NOMO-1 (cell line): ENCODE measurements around the gene OSBPL2.

Source experiments
- DNase-seq, 2 experiments: peaks; one replicate each; lab custom pipeline; 2025; ENCODE audit not compliant: unreplicated experiment in 2 of 2; lab: John Stamatoyannopoulos, UW

The OSBPL2 gene

DNA sequence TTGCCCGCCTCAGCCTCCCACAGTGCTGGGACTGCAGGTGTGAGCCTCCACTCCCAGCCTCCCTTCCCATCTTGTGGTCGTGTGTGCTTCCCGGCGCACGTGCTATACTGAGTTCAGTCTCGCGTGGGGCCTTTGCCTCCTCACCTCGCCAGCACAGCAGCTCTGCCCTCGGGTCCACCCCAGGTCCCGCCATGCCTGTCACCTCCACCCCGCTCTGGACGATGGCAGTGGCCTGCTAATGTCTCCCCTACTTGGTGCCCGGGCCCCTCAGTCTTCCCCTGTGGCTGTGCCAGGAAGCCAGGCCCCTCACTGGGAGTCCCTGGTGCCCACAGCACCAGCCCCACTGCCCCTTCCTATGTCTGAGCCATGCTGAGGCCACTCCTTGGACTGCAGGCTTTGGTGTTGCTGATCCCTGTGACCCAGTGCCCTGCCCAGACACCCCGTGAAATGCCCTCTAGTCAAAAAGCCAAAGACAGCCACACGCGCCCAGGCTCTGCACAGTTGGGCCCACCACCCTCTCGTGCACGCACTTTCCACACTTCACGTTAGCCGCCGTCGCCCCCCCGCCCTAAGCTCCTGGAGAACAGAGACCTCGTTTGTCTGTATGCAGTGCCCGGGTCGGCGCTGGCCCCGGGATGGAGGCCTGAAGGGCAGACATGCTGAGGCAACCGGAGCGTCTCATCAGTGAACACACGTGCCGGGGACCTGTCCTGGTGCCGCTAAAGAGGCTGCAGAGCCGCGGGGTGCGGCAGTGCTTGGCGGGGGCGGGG is 32.5 kb upstream of the OSBPL2 start:
- no peak for DNase-seq

DNA sequence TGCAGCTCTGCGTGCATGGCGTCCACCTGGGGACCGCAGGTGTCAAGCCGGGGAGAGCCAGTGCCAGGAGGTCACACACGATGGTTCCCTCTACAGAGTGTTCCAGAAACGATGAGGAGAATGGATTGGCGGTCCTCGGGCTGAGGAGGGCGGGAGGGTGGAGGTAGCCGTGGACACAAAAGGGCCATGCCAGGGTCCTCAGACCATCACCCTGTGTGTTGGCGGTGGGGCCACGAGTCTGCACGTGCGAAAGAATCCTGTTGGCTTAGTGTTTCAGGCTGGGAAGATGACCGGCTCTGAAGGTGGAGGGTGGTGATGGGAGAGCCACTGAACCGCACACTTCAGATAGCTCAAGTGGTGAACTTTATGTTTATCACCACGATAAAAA is 31.9 kb upstream of the OSBPL2 start:
- DNase-seq, result no peak

DNA sequence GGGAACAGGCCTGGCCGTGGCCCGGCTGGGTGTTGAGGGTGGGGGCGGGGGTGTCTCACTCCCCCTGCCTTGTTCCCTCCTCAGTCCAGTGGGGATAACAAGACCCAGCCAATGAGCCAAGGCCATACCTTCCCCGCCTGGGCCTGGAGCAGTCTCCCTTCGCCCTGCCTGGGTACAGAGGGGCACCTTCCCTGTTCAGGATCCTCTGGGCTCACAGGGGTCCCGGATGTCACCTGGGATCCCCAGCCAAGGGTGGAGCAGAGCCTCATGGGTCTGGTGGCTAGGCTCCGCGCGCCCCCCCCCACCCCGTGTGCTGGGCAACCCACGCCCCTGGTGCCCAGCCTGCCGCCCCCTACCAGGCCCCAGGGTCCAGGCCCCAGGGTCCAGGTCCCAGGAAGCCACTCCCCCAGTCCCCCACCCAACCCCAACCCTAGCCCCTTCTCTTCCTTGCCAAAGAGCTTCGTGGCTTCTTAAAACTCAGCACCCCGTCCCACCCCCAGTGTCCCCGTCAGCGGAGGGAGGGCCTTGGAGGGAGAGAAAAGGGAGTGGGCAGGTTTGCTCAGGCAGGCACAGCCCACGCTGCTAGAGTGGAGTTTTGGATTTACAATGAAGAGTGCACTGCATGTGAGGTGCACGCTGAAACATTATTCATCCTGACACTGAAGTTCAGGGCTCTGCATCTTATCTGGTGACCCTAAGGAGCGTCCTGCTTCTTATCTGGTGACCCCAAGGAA is 30.1 kb upstream of the OSBPL2 start:
- DNase-seq, result no peak

DNA sequence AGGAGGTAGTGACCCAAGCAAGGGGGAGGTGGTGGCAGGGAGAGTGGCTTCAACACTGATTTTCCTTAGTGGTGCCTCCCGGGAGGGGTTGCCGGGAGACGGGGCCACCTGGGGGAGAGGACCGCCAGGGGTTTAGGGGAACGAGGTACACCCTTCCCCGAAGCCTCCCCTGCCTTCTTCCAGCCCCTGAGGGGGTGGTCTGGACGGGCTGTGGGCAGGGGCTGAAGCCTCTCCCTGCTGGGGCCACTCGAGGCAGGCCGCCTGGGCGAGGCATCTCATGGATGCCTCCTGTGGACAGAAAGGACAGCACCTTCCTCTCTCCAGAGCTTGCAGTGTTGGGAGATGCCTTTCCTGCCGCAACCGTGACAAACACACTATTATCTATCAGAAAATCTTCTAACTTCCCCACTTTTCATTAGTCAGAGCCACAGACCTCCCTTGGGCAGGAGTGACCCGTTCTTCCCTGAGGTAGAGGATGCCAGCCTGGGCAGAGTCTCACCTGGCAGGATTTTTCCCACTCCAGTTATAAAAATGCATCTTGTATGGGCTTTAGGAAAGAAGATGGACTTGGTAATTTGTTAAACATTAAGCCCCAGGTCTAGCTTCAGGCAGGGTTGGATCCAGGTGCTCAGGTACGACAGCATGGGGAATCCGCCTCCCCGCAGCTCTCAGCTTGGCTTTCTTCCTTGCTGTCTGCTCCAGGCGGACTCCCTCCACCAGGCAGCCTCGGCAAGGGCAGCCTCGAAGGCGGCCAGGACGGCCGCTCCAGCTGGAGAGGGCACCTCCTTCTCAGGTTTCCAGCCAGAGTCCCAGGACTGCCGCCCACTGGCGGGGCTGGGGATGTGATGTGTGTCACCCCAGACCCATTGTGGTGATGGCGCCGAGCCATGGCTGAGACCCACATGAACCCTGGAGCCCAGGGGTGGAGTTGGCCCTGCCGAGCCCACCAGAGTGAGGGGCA is 29.2 kb upstream of the OSBPL2 start:
- DNase-seq, result no peak

DNA sequence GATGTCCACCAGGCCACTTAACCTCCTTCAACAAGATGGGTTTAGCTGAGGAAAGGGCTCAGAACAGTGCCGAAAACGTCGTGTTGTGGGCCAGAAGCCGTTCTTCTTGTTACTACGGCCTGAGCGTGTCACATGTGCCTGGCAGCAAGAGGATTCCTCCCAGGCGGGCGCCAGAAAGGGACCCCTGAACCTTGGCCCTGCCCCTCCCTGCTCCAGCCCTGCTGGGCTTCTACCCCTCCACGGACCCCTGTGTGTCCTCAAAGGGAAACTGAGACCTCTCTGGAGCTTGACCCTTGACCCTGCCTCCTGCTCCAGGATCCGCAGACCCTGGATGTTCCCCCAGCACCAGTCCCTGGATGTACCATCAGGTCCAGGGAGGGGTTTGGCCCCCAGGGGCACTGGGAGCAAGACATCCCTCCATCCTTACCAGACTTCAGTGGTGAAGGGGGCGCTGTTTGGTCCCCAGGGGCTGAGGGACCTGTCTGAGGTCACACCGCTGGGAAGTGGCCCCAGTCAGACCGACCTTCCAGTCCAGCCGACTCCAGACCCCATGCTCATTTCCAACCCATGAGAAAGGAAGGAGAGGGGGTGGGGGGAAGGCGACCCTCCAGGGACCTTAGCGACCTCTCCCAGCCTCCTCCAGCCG is 28.3 kb upstream of the OSBPL2 start:
- no peak for DNase-seq

DNA sequence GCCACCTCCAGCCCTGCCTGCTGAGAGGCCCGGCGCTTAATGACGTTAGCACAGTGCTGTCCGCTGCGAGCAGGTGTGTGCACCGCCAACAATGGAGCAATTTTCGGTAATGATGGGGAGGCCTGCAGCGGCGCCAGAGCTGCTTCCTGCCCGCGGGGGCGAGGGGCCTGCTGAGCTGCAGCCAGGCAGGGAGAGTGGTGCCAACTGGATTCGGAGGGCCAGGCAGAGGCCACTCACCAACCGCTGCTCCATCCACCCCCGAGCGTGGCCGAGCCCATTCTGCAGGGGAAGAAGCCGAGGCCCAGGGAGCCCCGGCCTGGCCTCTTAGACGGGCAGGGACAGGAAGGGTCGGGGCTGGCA is 27.8 kb upstream of the OSBPL2 start:
- no peak for DNase-seq

DNA sequence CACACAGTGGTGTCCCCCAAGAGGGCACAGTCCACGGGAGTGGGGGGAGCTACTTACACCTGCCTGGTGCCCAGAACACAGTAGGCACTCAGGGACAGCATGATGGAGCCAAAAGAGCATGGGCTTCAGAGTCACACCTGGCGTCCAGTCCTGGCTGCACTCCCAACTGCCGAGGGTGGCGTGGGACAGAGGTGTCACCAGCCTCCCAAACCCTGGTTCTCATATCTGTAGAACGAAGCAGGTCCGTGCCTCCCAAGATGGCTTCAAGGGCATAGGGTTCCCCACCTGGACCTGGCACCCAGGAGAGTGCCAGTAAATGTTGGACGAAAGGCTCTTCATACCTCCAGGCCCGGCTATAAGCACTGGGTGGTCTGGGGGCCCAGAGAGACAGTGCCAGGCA is 27.1 kb upstream of the OSBPL2 start:
- DNase-seq, result no peak

DNA sequence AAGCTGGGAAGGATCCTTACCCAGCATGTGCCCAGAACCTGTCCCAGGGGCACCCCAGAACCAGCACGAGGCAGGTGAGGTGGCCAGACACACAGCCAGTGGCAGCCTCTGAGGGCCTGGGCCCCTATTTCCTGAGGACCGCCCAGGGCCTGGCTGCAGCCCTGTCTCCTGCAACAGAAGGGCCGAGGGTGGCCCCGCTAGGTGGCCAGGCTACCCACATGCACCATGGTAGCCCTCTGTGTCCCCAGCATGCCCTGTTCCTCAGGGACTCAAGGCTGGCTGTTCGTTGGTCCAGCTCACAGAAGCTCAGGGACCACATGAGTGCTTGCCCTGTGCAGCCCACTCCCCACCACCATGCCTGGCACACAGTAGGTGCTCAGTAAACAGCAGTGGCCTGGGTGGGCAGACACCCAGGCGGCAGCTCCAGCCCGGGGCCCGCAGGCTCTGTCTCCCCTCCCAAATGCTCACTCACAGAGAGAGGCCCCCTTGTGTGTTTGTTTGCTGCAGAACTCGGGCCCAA is 26.5 kb upstream of the OSBPL2 start:
- no peak for DNase-seq

DNA sequence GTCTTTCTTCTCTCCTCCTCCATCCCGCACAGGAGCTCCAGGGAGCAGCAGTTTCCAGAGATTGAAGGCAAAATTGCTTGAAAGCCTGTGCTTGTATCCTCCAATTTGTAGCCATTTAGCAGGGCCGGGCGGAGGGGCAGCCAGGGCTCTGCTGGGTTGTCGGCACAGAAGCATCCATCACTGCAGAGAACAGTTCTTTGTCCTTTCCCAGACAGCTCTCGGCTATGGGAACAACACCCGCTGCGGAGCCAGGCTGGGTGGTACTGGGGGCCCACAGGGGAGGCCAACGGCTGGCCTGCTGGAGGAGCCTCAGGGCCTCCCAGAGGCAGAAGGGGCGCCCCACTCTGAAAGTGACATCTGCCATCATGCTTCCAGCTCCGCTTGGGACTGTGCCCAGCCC is 26.0 kb upstream of the OSBPL2 start:
- DNase-seq, result no peak

DNA sequence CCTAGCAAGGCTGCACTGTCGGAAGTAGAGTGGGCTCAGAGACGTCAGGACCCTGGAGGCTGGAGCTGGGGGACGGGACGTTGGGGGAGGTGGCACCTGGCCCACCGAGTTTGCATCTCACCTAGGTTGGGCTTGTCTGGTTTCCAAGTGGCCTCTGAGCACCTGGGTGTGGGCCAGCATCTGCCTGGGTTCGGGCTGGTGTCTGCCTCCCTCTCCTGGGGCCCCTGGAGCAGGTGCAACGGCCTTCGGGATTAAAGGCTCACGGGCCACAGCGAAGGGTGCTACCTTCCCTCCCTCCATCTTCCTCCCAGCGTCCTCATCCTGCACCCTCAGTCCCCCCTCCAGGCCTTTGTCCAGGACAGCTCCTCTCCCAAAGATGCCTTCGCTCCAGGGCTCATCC is 24.3 kb upstream of the OSBPL2 start:
- no peak for DNase-seq

DNA sequence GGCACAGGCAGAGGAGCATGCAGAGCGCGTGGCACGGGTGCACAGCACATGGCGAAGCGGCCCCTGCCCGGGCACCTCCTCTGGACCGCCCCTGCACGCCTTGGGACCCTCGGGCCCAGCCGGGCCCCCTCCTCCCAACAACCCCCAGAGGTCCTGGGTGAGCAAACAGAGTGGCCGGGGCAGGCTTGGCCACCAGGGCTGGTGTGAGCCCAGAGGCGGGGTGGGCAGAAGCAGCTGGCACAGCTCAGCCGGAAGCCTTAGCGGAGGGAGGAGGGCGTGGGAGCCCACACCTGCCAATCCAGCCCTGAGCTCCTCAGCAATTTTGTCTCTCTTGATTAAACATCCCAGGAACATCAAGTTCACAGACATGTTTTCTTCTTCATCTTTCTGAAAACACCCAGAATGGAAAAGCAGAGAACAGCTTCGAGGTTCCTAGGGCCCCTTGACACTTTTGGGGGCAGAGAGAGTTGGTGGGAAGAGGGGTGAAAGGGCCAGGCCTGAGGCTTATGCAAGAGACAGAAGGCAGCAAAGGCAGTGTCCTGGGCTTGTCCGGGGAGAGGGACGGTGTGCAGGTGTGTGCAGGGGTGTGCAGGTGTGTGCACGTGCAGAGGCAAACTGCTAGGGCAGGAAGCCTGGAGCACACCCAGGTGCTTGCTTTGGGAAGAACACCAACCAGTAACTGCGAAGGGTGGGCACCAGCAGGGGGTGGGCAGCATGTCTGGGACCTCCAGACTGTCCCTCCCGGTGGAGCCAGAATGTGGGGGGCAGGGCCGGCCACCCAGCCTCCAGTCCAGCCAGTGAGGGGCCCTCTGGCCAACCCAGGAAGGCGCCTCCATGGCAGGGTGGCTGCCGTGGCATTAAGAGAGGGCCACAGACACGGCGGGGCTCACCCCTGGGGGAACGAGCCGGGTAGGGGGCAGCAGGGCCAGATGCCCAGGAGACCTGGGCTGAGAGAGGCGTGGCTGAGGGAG is 23.0 kb upstream of the OSBPL2 start:
- DNase-seq, result no peak

DNA sequence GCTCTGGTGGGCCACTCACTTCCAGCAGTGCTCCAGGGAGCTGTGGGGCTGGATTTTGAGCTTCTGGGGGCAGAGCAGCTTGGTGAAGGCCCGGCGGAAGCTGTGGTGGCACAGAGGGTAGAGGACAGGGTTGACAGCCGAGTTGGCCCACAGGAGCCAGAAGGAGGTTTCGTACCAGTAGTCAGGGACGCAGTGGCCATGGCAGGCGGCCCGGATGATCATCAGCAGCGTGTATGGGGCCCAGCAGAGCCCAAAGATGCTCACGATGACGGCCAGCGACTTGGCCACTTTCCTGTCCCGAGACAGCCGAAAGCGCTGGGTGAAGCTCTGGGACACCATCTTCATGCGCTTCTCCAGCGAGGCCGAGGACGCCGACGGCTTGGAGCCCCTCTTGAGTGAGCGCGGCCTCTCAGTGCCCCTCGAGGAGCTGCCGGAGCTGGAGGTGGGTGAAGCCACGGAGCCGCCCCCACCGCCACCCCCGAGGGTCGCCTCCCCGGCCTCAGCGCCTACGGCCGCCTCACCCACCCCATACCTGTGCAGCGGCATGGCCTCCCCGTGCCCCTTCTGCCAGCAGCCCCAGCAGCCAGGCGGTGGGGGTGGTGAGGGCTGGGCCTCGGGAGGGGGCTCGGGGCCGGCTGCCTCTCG is 22.2 kb upstream of the OSBPL2 start:
- DNase-seq, result no peak

DNA sequence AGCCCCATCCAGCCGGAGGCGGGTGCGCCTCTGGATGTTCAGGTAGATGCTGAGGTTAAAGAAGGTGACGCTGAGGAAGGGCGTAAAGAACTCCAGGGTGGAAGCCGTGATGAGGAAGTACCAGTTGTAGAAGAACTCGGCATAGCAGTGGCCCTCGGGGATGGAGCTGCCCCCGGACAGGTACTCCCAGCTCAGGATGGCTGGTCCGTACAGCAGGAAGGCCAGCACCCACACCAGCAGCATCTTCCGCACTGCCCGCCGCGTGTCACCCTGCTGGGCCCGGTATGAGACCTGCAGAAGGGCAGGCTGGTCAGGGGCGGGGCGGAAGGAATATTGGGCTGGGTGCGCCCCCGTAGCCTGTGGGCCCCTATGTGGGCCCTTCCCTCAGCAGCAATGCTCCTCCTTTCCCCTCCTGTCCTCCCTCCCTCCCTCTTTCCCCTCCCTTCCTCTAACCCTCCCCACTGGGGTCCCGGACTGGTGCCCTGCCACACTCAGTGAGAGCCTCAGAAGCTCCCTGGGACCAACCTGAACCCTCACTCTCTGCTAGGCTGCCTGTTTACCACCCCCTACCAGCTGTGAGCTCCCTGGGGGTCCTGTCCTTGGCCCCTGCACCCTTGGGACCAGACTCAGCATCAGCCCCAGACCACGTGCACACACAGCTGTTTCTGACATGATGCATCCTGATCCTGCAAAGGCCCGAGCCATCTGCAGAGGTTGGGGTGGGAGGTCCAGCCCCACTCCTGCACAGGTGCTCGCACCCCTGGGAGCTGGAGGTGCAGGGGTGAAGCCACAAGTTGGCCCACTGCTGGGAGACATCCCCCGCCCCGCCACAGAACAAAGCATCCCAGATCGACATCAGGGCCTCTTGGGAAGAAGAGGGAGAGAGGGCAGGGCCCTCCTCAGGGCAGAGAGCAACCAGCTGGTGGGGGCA is 21.4 kb upstream of the OSBPL2 start:
- no peak for DNase-seq

DNA sequence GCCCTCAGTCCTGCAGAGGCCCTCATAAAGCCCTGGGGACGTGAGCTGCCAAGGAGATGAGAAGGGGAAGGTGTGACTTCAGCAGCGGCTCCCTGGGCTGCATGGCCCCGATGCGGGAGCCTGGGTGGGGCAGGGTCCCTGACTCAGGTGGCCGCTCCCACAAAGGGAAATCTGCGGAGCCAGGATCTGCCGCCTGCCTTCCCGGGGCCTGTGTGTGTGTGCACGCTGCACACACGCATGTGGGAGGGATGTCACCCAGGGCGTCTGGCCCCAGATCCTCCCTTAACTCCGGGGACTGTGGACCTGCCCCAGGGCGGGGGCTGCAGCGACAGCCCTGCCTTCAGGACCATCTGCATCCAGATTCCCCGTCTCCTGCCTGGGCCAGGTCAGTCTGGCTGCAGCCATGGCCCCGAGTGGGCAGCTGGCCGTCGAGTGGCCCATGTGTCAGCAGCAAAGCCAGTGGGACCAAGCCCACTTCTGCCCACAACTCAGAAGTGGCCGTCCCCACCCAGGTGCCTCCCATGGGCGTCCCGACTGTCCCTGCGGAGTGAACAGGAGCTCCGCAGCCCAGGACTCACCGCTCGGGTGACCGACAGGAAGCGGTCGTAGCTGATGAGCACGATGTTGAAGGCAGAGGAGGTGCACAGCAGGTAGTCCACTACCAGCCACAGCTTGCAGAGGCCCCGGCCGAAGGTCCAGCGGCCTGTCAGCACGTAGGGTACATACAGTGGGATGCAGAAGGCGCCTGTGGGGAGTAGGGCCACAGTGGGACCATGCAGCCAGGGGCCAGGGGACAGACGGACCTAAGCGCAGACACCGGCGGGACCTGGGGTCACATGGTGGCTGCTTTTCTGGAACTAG is 20.2 kb upstream of the OSBPL2 start:
- no peak for DNase-seq

DNA sequence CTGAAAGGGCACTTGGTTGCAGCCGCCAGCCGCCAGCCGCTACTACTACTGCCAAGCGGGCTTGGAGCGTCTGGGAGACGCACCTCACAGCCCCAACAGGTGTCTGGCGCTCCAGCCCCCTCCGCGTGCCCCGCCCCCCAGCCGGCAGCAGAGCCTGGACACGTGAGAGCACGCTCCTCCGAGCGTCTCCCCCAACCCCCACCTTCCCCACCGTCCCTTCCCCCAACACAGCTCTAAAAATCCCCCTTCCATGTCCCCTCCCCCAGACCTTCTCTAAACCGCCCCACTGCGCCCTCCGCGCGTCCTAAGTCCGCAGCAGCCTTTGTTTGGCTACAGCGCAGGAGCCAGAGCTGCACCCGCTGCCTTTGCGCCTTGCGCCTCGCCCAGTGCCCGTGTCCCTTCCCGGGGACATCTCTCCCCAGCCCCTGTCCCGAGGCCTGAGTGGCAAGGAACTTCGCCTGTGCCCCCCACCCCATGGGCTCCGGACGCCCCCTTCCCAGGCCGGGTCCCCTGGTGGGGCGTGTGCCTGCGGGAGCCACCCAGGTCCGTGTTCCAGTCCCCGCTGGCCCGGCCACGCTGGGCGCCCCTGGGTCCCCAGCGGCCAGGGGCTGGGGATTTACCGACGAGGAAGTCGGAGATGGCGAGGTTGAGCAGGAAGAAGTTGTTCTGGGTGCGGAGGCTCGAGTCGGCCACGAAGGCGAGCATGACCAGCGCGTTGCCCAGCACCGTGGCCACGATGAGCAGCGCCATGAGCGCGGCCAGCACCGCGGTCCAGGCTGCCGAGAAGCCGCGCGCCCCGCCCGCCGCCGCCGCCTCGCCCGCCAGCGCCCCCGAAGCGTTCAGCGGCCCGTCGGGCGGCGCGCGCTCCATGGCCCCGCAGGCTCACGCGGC is 19.0 kb upstream of the OSBPL2 start:
- no peak for DNase-seq
